ENCODE data around the gene USB1.

USB1 gene

GRCh38 chr16:57956270-57956808 is 44.9 kb upstream of the USB1 start:
- peak overlapping the region; percentile 52 for H3K23ac ChIP-seq (ENCODE audit: low read depth, low read length, poor library complexity)
- H3K18ac ChIP-seq (ENCODE audit: low read length) = peak overlapping the region; percentile 78
- DNase-seq (ENCODE audit: low spot score) = no peak
- H2BK15ac ChIP-seq (ENCODE audit: low read length) = peak overlapping the region; percentile 72
- no peak overlapping the region for H4K91ac ChIP-seq (ENCODE audit: low read depth, low read length, poor library complexity)
- H4K8ac ChIP-seq (ENCODE audit: low read depth, low read length) = no peak overlapping the region
- no peak overlapping the region for H3K14ac ChIP-seq (ENCODE audit: low read length)
- no peak overlapping the region for H2BK120ac ChIP-seq (ENCODE audit: low read depth, low read length)
- H3K36me3 ChIP-seq (replicated peaks in 1 of 2; ENCODE audit: control insufficient read depth in 2 of 2, insufficient read depth in 2 of 2, low read length in 2 of 2) = no peaks in the 10 kb centered on the region
- peak overlapping the region; percentile 3 for H2BK5ac ChIP-seq (ENCODE audit: low read length)
- H3K4me3 ChIP-seq (ENCODE audit: low read length in 2 of 2) = no peak overlapping the region
- peaks cover 0 to 4% of the 10 kb centered on the region in 2 donors for H3K4me1 ChIP-seq (ENCODE audit: control insufficient read depth in 2 of 2, insufficient read depth in 1 of 2, low read depth in 1 of 2, low read length in 2 of 2)
- H3K27ac ChIP-seq (replicated peaks; ENCODE audit: low read length) = no peak overlapping the region
- no peak overlapping the region for H2AFZ ChIP-seq (ENCODE audit: low read length)
- no peak overlapping the region for H3K4ac ChIP-seq (ENCODE audit: low read length)
- H3K27me3 ChIP-seq (ENCODE audit: control insufficient read depth in 3 of 3, insufficient read depth in 3 of 3, low read depth in 1 of 3, low read length in 3 of 3) = peaks cover 0 to 21% (median 0%) of the 10 kb centered on the region in 3 experiments
- H2AK5ac ChIP-seq (ENCODE audit: low read depth, low read length) = peak overlapping the region; percentile 7
- peaks cover 0 to 3% of the 10 kb centered on the region in 2 donors for H3K9me3 ChIP-seq (replicated peaks in 1 of 2; ENCODE audit: control insufficient read depth in 2 of 2, insufficient read depth in 1 of 2, low read depth in 1 of 2, low read length in 2 of 2)
- no peak overlapping the region for H3K4me2 ChIP-seq (ENCODE audit: insufficient read depth, low read length, poor library complexity, severe bottlenecking)
- WGBS, 2 donors (ENCODE audit: extremely low coverage in 2 of 2, insufficient read length in 2 of 2, insufficient replicate concordance in 1 of 2) = no CpG with 5 or more reads among the region's 8 CpGs
- H3K9ac ChIP-seq (ENCODE audit: low read depth, low read length, poor library complexity) = no peak overlapping the region
- no peaks in the 10 kb centered on the region for H3K79me1 ChIP-seq (ENCODE audit: low read depth, low read length)
- no peak overlapping the region for H2BK12ac ChIP-seq (ENCODE audit: low read length)

- Histone ChIP-seq H4K8ac (ENCODE audit: low read depth, low read length) (no peak overlapping the region), H3K14ac (ENCODE audit: low read length) (no peak overlapping the region), H3K4ac (ENCODE audit: low read length) (no peak overlapping the region), H2AFZ (ENCODE audit: low read length) (no peak overlapping the region), H2BK15ac (ENCODE audit: low read length) (peak overlapping the region; percentile 20), H3K27ac (replicated peaks; ENCODE audit: low read length) (no peak overlapping the region), H3K4me1 (ENCODE audit: control insufficient read depth in 2 of 2, insufficient read depth in 1 of 2, low read depth in 1 of 2, low read length in 2 of 2) (peaks cover 0 to 4% of the 10 kb centered on the region in 2 donors), H3K4me3 (ENCODE audit: low read length in 2 of 2) (no peak overlapping the region), H3K18ac (ENCODE audit: low read length) (peak overlapping the region; percentile 71), H2BK12ac (ENCODE audit: low read length) (peak overlapping the region; percentile 41), H3K23ac (ENCODE audit: low read depth, low read length, poor library complexity) (no peak overlapping the region), H3K9me3 (replicated peaks in 1 of 2; ENCODE audit: control insufficient read depth in 2 of 2, insufficient read depth in 1 of 2, low read depth in 1 of 2, low read length in 2 of 2) (peaks cover 0 to 3% of the 10 kb centered on the region in 2 donors), H2AK5ac (ENCODE audit: low read depth, low read length) (peak overlapping the region; percentile 68), H3K4me2 (ENCODE audit: insufficient read depth, low read length, poor library complexity, severe bottlenecking) (no peak overlapping the region), H3K27me3 (ENCODE audit: control insufficient read depth in 3 of 3, insufficient read depth in 3 of 3, low read depth in 1 of 3, low read length in 3 of 3) (peaks cover 0 to 26% (median 0%) of the 10 kb centered on the region in 3 experiments), H2BK5ac (ENCODE audit: low read length) (no peak overlapping the region), H2BK120ac (ENCODE audit: low read depth, low read length) (no peak overlapping the region), H4K91ac (ENCODE audit: low read depth, low read length, poor library complexity) (no peak overlapping the region), H3K9ac (ENCODE audit: low read depth, low read length, poor library complexity) (no peak overlapping the region), H3K79me1 (ENCODE audit: low read depth, low read length) (no peaks in the 10 kb centered on the region), H3K36me3 (replicated peaks in 1 of 2; ENCODE audit: control insufficient read depth in 2 of 2, insufficient read depth in 2 of 2, low read length in 2 of 2) (no peaks in the 10 kb centered on the region)
- DNase-seq (ENCODE audit: low spot score) = no peak
- WGBS, 2 donors (ENCODE audit: extremely low coverage in 2 of 2, insufficient read length in 2 of 2, insufficient replicate concordance in 1 of 2) = no CpG with 5 or more reads among the region's 8 CpGs
These were observed 44.1 kb upstream of the USB1 start for GRCh38 chr16:57956924-57957672.

GRCh38 chr16:57957673-57958392 is 43.4 kb upstream of the USB1 start:
- Histone ChIP-seq H2BK15ac (ENCODE audit: low read length) (peak overlapping the region; percentile 59), H3K36me3 (replicated peaks in 1 of 2; ENCODE audit: control insufficient read depth in 2 of 2, insufficient read depth in 2 of 2, low read length in 2 of 2) (no peaks in the 10 kb centered on the region), H3K4me2 (ENCODE audit: insufficient read depth, low read length, poor library complexity, severe bottlenecking) (no peak overlapping the region), H3K9me3 (replicated peaks in 1 of 2; ENCODE audit: control insufficient read depth in 2 of 2, insufficient read depth in 1 of 2, low read depth in 1 of 2, low read length in 2 of 2) (peaks cover 0 to 3% of the 10 kb centered on the region in 2 donors), H2AK5ac (ENCODE audit: low read depth, low read length) (peak overlapping the region; percentile 71), H3K14ac (ENCODE audit: low read length) (no peak overlapping the region), H3K4me3 (ENCODE audit: low read length in 2 of 2) (no peak overlapping the region), H2BK12ac (ENCODE audit: low read length) (no peak overlapping the region), H2BK120ac (ENCODE audit: low read depth, low read length) (no peak overlapping the region), H3K4ac (ENCODE audit: low read length) (no peak overlapping the region), H2AFZ (ENCODE audit: low read length) (no peak overlapping the region), H3K27ac (replicated peaks; ENCODE audit: low read length) (no peak overlapping the region), H3K23ac (ENCODE audit: low read depth, low read length, poor library complexity) (no peak overlapping the region), H3K79me1 (ENCODE audit: low read depth, low read length) (no peaks in the 10 kb centered on the region), H4K8ac (ENCODE audit: low read depth, low read length) (no peak overlapping the region), H4K91ac (ENCODE audit: low read depth, low read length, poor library complexity) (no peak overlapping the region), H3K9ac (ENCODE audit: low read depth, low read length, poor library complexity) (no peak overlapping the region), H3K18ac (ENCODE audit: low read length) (peak overlapping the region; percentile 58), H2BK5ac (ENCODE audit: low read length) (peak overlapping the region; percentile 35), H3K4me1 (ENCODE audit: control insufficient read depth in 2 of 2, insufficient read depth in 1 of 2, low read depth in 1 of 2, low read length in 2 of 2) (peaks cover 0 to 4% of the 10 kb centered on the region in 2 donors), H3K27me3 (ENCODE audit: control insufficient read depth in 3 of 3, insufficient read depth in 3 of 3, low read depth in 1 of 3, low read length in 3 of 3) (peaks cover 0 to 32% (median 0%) of the 10 kb centered on the region in 3 experiments)
- no CpG with 5 or more reads among the region's 8 CpGs for WGBS, 2 donors (ENCODE audit: extremely low coverage in 2 of 2, insufficient read length in 2 of 2, insufficient replicate concordance in 1 of 2)
- DNase-seq (ENCODE audit: low spot score) = no peak

GRCh38 chr16:57958544-57958943 is 42.7 kb upstream of the USB1 start:
- Histone ChIP-seq H3K18ac (ENCODE audit: low read length) (peak overlapping the region; percentile 46), H3K4me3 (ENCODE audit: low read length in 2 of 2) (no peak overlapping the region), H3K4ac (ENCODE audit: low read length) (no peak overlapping the region), H3K79me1 (ENCODE audit: low read depth, low read length) (no peaks in the 10 kb centered on the region), H4K91ac (ENCODE audit: low read depth, low read length, poor library complexity) (no peak overlapping the region), H3K27me3 (ENCODE audit: control insufficient read depth in 3 of 3, insufficient read depth in 3 of 3, low read depth in 1 of 3, low read length in 3 of 3) (peaks cover 0 to 32% (median 0%) of the 10 kb centered on the region in 3 experiments), H2BK15ac (ENCODE audit: low read length) (peak overlapping the region; percentile 59), H3K4me2 (ENCODE audit: insufficient read depth, low read length, poor library complexity, severe bottlenecking) (no peak overlapping the region), H2AFZ (ENCODE audit: low read length) (no peak overlapping the region), H3K27ac (replicated peaks; ENCODE audit: low read length) (no peak overlapping the region), H4K8ac (ENCODE audit: low read depth, low read length) (no peak overlapping the region), H2BK12ac (ENCODE audit: low read length) (peak overlapping the region; percentile 16), H3K9ac (ENCODE audit: low read depth, low read length, poor library complexity) (no peak overlapping the region), H2BK5ac (ENCODE audit: low read length) (peak overlapping the region; percentile 35), H3K36me3 (replicated peaks in 1 of 2; ENCODE audit: control insufficient read depth in 2 of 2, insufficient read depth in 2 of 2, low read length in 2 of 2) (no peaks in the 10 kb centered on the region), H2AK5ac (ENCODE audit: low read depth, low read length) (peak overlapping the region; percentile 71), H2BK120ac (ENCODE audit: low read depth, low read length) (no peak overlapping the region), H3K9me3 (replicated peaks in 1 of 2; ENCODE audit: control insufficient read depth in 2 of 2, insufficient read depth in 1 of 2, low read depth in 1 of 2, low read length in 2 of 2) (peaks cover 0 to 3% of the 10 kb centered on the region in 2 donors), H3K14ac (ENCODE audit: low read length) (no peak overlapping the region), H3K23ac (ENCODE audit: low read depth, low read length, poor library complexity) (no peak overlapping the region), H3K4me1 (ENCODE audit: control insufficient read depth in 2 of 2, insufficient read depth in 1 of 2, low read depth in 1 of 2, low read length in 2 of 2) (peaks cover 0 to 4% of the 10 kb centered on the region in 2 donors)
- no peak for DNase-seq (ENCODE audit: low spot score)
- WGBS, 2 donors (ENCODE audit: extremely low coverage in 2 of 2, insufficient read length in 2 of 2, insufficient replicate concordance in 1 of 2) = no CpG with 5 or more reads among the region's 6 CpGs

All from neuronal stem cell (in vitro differentiated cells).